ENCODE measurements around the gene GLIPR1L2.

The GLIPR1L2 gene

DNA sequence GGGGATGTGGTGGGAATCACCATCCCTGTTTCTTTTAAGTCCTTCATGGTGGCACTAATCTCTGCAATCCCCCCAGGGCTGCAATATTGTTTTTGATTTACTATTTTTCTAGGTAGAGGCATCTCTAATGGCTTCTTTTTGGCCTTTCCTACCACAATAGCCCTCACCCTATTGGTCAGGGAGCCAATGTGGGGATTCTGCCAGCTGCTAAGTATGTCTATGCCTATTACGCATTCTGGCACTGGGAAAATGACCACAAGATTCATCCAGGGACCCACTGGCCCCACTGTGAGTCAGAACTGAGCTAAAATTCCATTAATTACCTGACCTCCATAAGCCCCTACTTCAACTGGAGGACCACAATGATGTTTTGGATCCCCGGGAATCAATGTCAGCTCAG, 15.9 kb upstream of the GLIPR1L2 start:
- no peaks in the 10 kb centered on the region for H3K36me3 ChIP-seq (ENCODE audit: control insufficient read depth in 2 of 2, insufficient read depth in 2 of 2, low read length in 2 of 2)
- no peaks in the 10 kb centered on the region for H3K27me3 ChIP-seq (ENCODE audit: control insufficient read depth in 1 of 2, insufficient read depth in 2 of 2, low read length in 2 of 2)
- H3K9ac ChIP-seq (ENCODE audit: low read length in 2 of 2), result no peak overlapping the region
- H3K9me3 ChIP-seq (ENCODE audit: control insufficient read depth in 2 of 2, low read length in 2 of 2), result no peaks in the 10 kb centered on the region
- no peaks in the 10 kb centered on the region for H3K4me1 ChIP-seq (ENCODE audit: control insufficient read depth, insufficient read depth, low read length)
- no peak overlapping the region for H3K4me3 ChIP-seq (ENCODE audit: low read length in 2 of 2)
- H3K27ac ChIP-seq (ENCODE audit: low read length), result no peak overlapping the region

DNA sequence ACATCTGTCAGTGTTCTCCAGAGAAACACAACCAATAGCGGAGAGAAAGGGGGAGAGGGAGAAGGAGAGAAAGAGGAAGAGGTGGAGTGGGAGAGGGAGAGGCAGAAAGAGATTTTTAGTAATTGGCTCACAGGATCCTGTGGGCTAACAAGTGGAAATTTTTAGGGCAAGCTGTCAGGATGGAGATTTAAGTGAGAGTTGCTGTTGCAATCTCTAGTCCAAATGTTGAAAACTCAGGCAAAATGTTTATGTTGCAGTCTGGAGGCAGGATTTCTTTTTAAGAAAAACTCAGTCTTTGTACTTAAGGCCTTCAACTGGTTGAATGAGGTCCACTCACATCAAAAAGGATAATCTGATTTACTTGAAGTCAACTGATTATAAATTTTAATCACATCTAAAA, 12.5 kb upstream of the GLIPR1L2 start:
- H3K36me3 ChIP-seq (ENCODE audit: control insufficient read depth in 2 of 2, insufficient read depth in 2 of 2, low read length in 2 of 2), result no peaks in the 10 kb centered on the region
- peak overlapping the region in 1 of 2 donors; percentile 36 for H3K9ac ChIP-seq (ENCODE audit: low read length in 2 of 2)
- H3K27me3 ChIP-seq (ENCODE audit: control insufficient read depth in 1 of 2, insufficient read depth in 2 of 2, low read length in 2 of 2), result no peaks in the 10 kb centered on the region
- H3K9me3 ChIP-seq (ENCODE audit: control insufficient read depth in 2 of 2, low read length in 2 of 2), result no peaks in the 10 kb centered on the region
- H3K4me1 ChIP-seq (ENCODE audit: control insufficient read depth, insufficient read depth, low read length), result no peaks in the 10 kb centered on the region
- H3K4me3 ChIP-seq (ENCODE audit: low read length in 2 of 2), result no peak overlapping the region
- peak overlapping the region; percentile 37 for H3K27ac ChIP-seq (ENCODE audit: low read length)

DNA sequence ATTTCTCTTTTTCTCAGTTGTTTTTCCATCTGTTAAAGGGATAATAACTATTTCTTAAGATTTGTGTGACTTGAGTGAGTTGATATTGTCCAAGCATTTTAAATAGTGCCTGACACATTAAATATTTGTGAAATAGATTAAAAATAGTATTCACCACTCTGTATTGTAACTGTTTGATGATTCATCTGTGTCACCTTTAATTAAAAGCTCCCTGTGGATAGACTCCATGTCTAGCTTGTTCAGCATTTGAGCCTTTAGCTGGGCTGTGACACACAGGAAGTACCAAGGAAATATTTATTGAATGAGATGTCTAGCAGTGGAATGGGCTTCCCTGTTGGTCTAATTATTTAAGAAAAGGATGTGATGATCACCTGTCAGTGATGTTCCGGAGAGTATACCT, 1.8 kb upstream of the GLIPR1L2 start:
- Histone ChIP-seq H3K9ac (ENCODE audit: low read length in 2 of 2) (peak overlapping the region in 1 of 2 donors; percentile 43), H3K27me3 (ENCODE audit: control insufficient read depth in 1 of 2, insufficient read depth in 2 of 2, low read length in 2 of 2) (no peaks in the 10 kb centered on the region), H3K9me3 (ENCODE audit: control insufficient read depth in 2 of 2, low read length in 2 of 2) (no peaks in the 10 kb centered on the region), H3K4me1 (ENCODE audit: control insufficient read depth, insufficient read depth, low read length) (no peaks in the 10 kb centered on the region), H3K27ac (ENCODE audit: low read length) (no peak overlapping the region), H3K36me3 (ENCODE audit: control insufficient read depth in 2 of 2, insufficient read depth in 2 of 2, low read length in 2 of 2) (no peaks in the 10 kb centered on the region), H3K4me3 (ENCODE audit: low read length in 2 of 2) (peak overlapping the region in 1 of 2 donors; percentile 96)

DNA sequence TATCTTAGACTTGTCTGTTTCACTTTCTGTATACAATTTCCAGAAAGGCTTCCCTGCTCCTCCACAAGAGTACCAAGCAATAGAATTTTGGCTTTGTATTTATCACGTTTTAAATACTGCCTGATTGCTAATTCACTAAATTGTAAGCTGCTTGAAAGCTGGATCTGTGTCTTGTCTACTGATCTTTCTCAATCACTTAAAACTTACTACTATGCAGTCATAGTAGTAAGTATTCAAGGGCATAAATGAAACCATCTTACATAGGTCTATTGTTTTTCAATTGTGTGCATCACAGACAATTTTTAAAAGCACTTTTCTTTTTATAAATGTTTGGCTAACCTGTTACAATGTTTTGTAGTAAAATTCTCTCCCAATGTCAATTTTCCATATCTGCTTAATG, 1.2 kb upstream of the GLIPR1L2 start:
- H3K9me3 ChIP-seq (ENCODE audit: control insufficient read depth in 2 of 2, low read length in 2 of 2), result no peaks in the 10 kb centered on the region
- peak overlapping the region in 1 of 2 donors; percentile 98 for H3K9ac ChIP-seq (ENCODE audit: low read length in 2 of 2)
- no peaks in the 10 kb centered on the region for H3K27me3 ChIP-seq (ENCODE audit: control insufficient read depth in 1 of 2, insufficient read depth in 2 of 2, low read length in 2 of 2)
- no peaks in the 10 kb centered on the region for H3K36me3 ChIP-seq (ENCODE audit: control insufficient read depth in 2 of 2, insufficient read depth in 2 of 2, low read length in 2 of 2)
- H3K4me1 ChIP-seq (ENCODE audit: control insufficient read depth, insufficient read depth, low read length), result no peaks in the 10 kb centered on the region
- peak overlapping the region; percentile 84 to 96 for H3K4me3 ChIP-seq (ENCODE audit: low read length in 2 of 2)
- no peak overlapping the region for H3K27ac ChIP-seq (ENCODE audit: low read length)

DNA sequence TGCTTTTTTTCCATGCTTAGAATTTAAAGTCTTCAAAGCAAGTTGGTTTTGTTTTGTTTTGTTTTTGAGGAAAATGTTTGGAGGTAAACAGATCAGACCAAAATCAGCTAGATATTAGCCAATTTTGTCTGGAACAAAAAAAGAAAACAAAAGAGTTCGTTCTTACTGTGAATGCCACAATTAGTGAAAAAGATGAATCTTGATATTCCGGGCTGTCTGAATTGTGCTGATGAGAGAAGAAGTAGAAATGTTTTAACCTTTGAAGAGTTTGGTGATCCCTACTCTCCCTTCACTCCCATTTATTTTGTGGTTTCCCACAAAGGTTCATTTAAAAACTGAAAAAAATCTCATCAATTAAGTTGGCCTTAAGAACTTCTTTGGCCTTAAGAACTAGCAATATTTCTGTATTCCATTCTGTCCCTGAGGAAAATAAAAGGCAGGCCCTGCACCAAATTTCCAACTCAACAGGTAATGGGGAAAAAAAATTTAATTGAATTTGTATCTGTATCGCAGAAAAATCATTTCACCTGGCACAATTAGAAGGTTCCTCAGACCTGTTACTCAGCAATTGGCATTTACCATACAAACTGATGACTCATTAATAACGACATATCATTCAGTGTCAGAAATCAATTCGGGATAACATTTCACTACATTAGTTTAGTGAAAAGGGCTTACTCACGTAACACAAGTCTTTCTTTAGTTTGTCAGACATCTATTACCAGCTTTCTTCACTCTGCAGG, 562 bp upstream of the GLIPR1L2 start:
- H3K9me3 ChIP-seq (ENCODE audit: control insufficient read depth in 2 of 2, low read length in 2 of 2), result no peaks in the 10 kb centered on the region
- H3K27ac ChIP-seq (ENCODE audit: low read length), result peak overlapping the region; percentile 89
- H3K27me3 ChIP-seq (ENCODE audit: control insufficient read depth in 1 of 2, insufficient read depth in 2 of 2, low read length in 2 of 2), result no peaks in the 10 kb centered on the region
- H3K36me3 ChIP-seq (ENCODE audit: control insufficient read depth in 2 of 2, insufficient read depth in 2 of 2, low read length in 2 of 2), result no peaks in the 10 kb centered on the region
- peak overlapping the region; percentile 93 to 98 for H3K9ac ChIP-seq (ENCODE audit: low read length in 2 of 2)
- peak overlapping the region; percentile 84 to 96 for H3K4me3 ChIP-seq (ENCODE audit: low read length in 2 of 2)
- H3K4me1 ChIP-seq (ENCODE audit: control insufficient read depth, insufficient read depth, low read length), result no peaks in the 10 kb centered on the region

DNA sequence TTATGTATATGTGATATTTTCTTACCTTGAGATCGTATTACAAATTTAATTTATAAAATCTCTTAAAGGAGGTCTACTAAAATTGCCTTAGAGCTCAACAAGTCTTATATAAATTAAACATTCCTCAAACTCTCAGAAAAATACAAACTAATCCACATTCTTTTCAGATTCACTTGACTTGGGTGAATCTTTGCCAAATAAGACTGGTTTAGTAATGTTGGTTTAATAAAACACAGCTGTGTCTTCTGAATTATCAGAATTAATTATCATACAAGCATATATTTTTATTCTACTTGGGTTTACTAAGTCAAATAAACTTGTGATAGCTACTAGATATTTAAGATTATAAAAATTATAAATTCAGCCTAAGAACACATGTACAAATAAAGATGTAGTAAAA, 13.3 kb downstream of the GLIPR1L2 start:
- H3K27me3 ChIP-seq (ENCODE audit: control insufficient read depth in 1 of 2, insufficient read depth in 2 of 2, low read length in 2 of 2), result no peaks in the 10 kb centered on the region
- no peaks in the 10 kb centered on the region for H3K4me1 ChIP-seq (ENCODE audit: control insufficient read depth, insufficient read depth, low read length)
- H3K9me3 ChIP-seq (ENCODE audit: control insufficient read depth in 2 of 2, low read length in 2 of 2), result no peaks in the 10 kb centered on the region
- H3K36me3 ChIP-seq (ENCODE audit: control insufficient read depth in 2 of 2, insufficient read depth in 2 of 2, low read length in 2 of 2), result no peaks in the 10 kb centered on the region
- no peak overlapping the region for H3K9ac ChIP-seq (ENCODE audit: low read length in 2 of 2)
- H3K27ac ChIP-seq (ENCODE audit: low read length), result no peak overlapping the region
- H3K4me3 ChIP-seq (ENCODE audit: low read length in 2 of 2), result no peak overlapping the region

DNA sequence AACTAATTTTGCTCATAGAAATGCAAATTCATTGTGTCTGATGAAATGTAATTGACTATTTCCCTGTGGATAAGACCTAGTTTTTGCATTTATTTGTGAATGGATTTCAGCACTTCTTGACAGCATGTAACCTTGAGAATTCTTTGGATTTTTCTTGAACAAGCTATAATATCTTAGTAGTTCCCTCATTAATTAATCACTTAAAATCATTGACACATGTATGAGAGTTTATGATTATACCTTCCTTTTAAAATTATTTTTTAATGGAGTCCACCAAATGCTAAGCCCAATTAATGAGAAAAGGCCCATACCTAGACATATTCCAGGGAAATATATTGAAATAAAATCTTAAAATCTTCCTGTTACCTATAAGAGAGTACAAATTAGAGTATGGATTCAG, 16.8 kb downstream of the GLIPR1L2 start:
- H3K36me3 ChIP-seq (ENCODE audit: control insufficient read depth in 2 of 2, insufficient read depth in 2 of 2, low read length in 2 of 2), result no peaks in the 10 kb centered on the region
- no peaks in the 10 kb centered on the region for H3K4me1 ChIP-seq (ENCODE audit: control insufficient read depth, insufficient read depth, low read length)
- no peak overlapping the region for H3K9ac ChIP-seq (ENCODE audit: low read length in 2 of 2)
- no peak overlapping the region for H3K4me3 ChIP-seq (ENCODE audit: low read length in 2 of 2)
- no peak overlapping the region for H3K27ac ChIP-seq (ENCODE audit: low read length)
- no peaks in the 10 kb centered on the region for H3K27me3 ChIP-seq (ENCODE audit: control insufficient read depth in 1 of 2, insufficient read depth in 2 of 2, low read length in 2 of 2)
- H3K9me3 ChIP-seq (ENCODE audit: control insufficient read depth in 2 of 2, low read length in 2 of 2), result no peaks in the 10 kb centered on the region

DNA sequence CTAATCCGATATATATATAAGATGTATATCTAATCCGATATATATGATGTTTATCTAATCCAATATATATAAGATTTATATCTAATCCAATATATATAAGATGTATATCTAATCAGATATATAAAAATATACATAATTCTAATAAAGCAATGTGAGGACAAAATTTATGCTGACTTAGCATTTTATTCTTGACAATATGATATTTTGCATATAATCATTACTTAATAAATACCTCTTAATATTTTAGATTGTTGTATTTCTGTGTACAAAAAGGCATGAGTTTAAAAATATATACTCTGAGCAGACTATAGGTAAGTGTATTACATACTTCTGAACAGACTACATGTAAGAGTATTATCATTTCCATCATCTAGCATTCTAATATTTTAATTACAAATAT, 18.9 kb downstream of the GLIPR1L2 start:
- H3K36me3 ChIP-seq (ENCODE audit: control insufficient read depth in 2 of 2, insufficient read depth in 2 of 2, low read length in 2 of 2), result no peaks in the 10 kb centered on the region
- H3K4me3 ChIP-seq (ENCODE audit: low read length in 2 of 2), result no peak overlapping the region
- H3K4me1 ChIP-seq (ENCODE audit: control insufficient read depth, insufficient read depth, low read length), result no peaks in the 10 kb centered on the region
- no peak overlapping the region for H3K27ac ChIP-seq (ENCODE audit: low read length)
- H3K27me3 ChIP-seq (ENCODE audit: control insufficient read depth in 1 of 2, insufficient read depth in 2 of 2, low read length in 2 of 2), result no peaks in the 10 kb centered on the region
- H3K9ac ChIP-seq (ENCODE audit: low read length in 2 of 2), result no peak overlapping the region
- H3K9me3 ChIP-seq (ENCODE audit: control insufficient read depth in 2 of 2, low read length in 2 of 2), result no peaks in the 10 kb centered on the region

DNA sequence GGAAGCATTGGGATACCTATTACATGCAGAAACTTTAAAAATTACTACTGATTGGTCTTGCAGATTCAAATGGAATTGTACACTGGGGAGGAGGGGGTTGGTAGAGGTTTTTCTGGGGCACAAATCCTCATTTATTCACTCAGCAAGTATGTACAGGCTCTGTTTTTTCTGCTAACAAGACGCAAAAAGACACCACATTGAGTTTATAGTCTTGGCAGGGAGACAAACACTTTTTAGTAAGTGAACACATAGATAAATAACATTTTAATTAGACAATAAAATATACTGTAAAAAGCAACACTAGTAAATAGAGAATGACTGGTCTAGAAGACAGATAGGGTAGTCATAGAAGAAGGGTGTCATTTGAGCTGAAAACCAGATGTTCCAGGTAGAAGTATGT, 23.8 kb downstream of the GLIPR1L2 start:
- H3K4me3 ChIP-seq (ENCODE audit: low read length in 2 of 2), result no peak overlapping the region
- H3K27me3 ChIP-seq (ENCODE audit: control insufficient read depth in 1 of 2, insufficient read depth in 2 of 2, low read length in 2 of 2), result no peaks in the 10 kb centered on the region
- H3K9ac ChIP-seq (ENCODE audit: low read length in 2 of 2), result no peak overlapping the region
- no peaks in the 10 kb centered on the region for H3K9me3 ChIP-seq (ENCODE audit: control insufficient read depth in 2 of 2, low read length in 2 of 2)
- no peak overlapping the region for H3K27ac ChIP-seq (ENCODE audit: low read length)
- no peaks in the 10 kb centered on the region for H3K36me3 ChIP-seq (ENCODE audit: control insufficient read depth in 2 of 2, insufficient read depth in 2 of 2, low read length in 2 of 2)
- H3K4me1 ChIP-seq (ENCODE audit: control insufficient read depth, insufficient read depth, low read length), result no peaks in the 10 kb centered on the region

DNA sequence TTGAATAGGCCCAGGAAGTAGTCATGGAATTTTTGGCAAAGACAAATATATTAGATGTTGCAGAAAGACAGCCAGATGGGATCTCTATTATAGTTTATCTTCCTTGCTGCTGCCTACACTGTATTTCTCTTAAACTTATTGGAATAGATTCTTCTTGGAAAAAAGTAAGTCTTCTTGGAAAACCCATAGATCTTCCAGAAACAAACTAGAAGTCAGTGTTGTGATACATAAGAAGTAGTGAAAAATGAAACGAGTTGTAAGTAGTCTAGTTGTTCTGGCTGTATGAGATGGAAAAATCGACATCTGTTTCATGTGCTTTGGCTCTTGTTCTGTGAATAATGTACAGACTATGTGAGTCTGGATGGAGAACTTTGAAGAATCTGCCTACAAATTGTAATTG, 29.0 kb downstream of the GLIPR1L2 start:
- Histone ChIP-seq H3K36me3 (ENCODE audit: control insufficient read depth in 2 of 2, insufficient read depth in 2 of 2, low read length in 2 of 2) (peaks cover 0 to 3% of the 10 kb centered on the region in 2 donors), H3K9ac (ENCODE audit: low read length in 2 of 2) (no peak overlapping the region), H3K27me3 (ENCODE audit: control insufficient read depth in 1 of 2, insufficient read depth in 2 of 2, low read length in 2 of 2) (no peaks in the 10 kb centered on the region), H3K4me3 (ENCODE audit: low read length in 2 of 2) (no peak overlapping the region), H3K4me1 (ENCODE audit: control insufficient read depth, insufficient read depth, low read length) (no peaks in the 10 kb centered on the region), H3K9me3 (ENCODE audit: control insufficient read depth in 2 of 2, low read length in 2 of 2) (no peaks in the 10 kb centered on the region), H3K27ac (ENCODE audit: low read length) (no peak overlapping the region)

DNA sequence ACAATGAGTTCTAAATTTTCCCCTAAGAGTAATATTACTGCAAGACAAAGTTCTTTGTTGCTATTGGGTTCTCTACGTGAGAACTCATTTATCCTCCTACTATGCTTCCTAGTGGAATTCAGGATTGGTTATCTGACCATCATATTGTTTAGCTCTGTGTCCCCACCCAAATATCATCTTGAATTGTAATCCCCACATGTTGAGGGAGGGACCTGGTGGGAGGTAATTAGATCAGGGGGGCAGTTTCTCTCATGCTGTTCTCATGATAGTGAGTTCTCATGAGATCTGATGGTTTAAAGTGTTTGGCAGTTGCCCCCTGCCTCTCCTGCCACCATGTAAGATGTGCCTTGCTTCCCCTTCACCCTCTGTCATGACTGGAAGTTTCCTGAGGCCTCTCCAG, 36.6 kb downstream of the GLIPR1L2 start:
- no peak overlapping the region for H3K27ac ChIP-seq (ENCODE audit: low read length)
- H3K4me3 ChIP-seq (ENCODE audit: low read length in 2 of 2), result no peak overlapping the region
- no peaks in the 10 kb centered on the region for H3K4me1 ChIP-seq (ENCODE audit: control insufficient read depth, insufficient read depth, low read length)
- H3K9ac ChIP-seq (ENCODE audit: low read length in 2 of 2), result no peak overlapping the region
- H3K36me3 ChIP-seq (ENCODE audit: control insufficient read depth in 2 of 2, insufficient read depth in 2 of 2, low read length in 2 of 2), result peaks cover 0 to 6% of the 10 kb centered on the region in 2 donors
- H3K9me3 ChIP-seq (ENCODE audit: control insufficient read depth in 2 of 2, low read length in 2 of 2), result no peaks in the 10 kb centered on the region
- H3K27me3 ChIP-seq (ENCODE audit: control insufficient read depth in 1 of 2, insufficient read depth in 2 of 2, low read length in 2 of 2), result no peaks in the 10 kb centered on the region

Measured in stomach smooth muscle (tissue), 2 donors.